NB4 (cell line): ENCODE results near the gene FLT1.

Experiments
- POLR2A ChIP-seq: IDR thresholded peaks from 2 replicates; pipeline ENCODE4 v1.6.1; 2011; ENCODE audit warnings: mild to moderate bottlenecking; ENCODE audit not compliant: insufficient read length; ENCODE audit errors: extremely low read depth
- TF ChIP-seq, protein P1 (sequence below): IDR thresholded peaks from one replicate; pipeline ENCODE4 v1.5.1; 2012; ENCODE audit warnings: low read depth, low read length

DNA sequence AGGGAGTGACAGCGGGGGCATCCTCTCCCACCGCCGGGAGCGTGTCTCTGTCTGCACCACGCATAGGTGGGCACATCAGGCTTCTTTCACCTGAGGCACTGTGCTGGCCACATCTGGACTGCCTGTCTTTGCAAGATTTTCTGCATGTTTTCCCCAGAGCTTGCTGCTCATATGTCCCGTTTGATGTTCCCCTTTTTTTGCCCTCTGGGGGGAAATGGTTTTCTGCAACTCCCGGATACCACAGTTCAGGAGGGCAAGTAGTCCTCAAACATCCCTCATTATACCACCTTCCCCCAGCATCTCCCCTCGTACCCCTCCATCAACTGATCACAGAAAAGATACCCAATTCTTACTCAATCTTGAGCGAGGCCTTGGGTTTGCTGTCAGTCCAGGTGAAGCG is 188.6 kb downstream of the FLT1 start:
- TF ChIP-seq, protein P1, sequence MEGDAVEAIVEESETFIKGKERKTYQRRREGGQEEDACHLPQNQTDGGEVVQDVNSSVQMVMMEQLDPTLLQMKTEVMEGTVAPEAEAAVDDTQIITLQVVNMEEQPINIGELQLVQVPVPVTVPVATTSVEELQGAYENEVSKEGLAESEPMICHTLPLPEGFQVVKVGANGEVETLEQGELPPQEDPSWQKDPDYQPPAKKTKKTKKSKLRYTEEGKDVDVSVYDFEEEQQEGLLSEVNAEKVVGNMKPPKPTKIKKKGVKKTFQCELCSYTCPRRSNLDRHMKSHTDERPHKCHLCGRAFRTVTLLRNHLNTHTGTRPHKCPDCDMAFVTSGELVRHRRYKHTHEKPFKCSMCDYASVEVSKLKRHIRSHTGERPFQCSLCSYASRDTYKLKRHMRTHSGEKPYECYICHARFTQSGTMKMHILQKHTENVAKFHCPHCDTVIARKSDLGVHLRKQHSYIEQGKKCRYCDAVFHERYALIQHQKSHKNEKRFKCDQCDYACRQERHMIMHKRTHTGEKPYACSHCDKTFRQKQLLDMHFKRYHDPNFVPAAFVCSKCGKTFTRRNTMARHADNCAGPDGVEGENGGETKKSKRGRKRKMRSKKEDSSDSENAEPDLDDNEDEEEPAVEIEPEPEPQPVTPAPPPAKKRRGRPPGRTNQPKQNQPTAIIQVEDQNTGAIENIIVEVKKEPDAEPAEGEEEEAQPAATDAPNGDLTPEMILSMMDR: no peak
- no peak for TF ChIP-seq POLR2A
